ENCODE results near the gene MC1R.
"Not testable (repeated sequence)": the region's sequence is repeated elsewhere in the genome, so short reads cannot be mapped to it uniquely, and the experiment has no call there.

The MC1R gene

DNA sequence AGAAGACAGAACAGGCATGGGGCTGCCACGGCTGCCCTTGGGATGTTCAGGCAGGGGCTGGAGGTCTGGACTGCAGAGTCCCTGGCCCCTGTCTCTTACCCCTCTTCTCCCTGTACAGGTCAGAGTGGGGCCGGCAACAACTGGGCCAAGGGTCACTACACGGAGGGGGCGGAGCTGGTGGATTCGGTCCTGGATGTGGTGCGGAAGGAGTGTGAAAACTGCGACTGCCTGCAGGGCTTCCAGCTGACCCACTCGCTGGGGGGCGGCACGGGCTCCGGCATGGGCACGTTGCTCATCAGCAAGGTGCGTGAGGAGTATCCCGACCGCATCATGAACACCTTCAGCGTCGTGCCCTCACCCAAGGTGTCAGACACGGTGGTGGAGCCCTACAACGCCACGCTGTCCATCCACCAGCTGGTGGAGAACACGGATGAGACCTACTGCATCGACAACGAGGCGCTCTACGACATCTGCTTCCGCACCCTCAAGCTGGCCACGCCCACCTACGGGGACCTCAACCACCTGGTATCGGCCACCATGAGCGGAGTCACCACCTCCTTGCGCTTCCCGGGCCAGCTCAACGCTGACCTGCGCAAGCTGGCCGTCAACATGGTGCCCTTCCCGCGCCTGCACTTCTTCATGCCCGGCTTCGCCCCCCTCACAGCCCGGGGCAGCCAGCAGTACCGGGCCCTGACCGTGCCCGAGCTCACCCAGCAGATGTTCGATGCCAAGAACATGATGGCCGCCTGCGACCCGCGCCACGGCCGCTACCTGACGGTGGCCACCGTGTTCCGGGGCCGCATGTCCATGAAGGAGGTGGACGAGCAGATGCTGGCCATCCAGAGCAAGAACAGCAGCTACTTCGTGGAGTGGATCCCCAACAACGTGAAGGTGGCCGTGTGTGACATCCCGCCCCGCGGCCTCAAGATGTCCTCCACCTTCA, 16.2 kb downstream of the MC1R start:
- no peak for DNase-seq (ENCODE audit: low read depth in 2 of 2)

DNA sequence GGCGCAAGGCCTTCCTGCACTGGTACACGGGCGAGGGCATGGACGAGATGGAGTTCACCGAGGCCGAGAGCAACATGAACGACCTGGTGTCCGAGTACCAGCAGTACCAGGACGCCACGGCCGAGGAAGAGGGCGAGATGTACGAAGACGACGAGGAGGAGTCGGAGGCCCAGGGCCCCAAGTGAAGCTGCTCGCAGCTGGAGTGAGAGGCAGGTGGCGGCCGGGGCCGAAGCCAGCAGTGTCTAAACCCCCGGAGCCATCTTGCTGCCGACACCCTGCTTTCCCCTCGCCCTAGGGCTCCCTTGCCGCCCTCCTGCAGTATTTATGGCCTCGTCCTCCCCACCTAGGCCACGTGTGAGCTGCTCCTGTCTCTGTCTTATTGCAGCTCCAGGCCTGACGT, 17.0 kb downstream of the MC1R start:
- not testable (repeated sequence) for DNase-seq (ENCODE audit: low read depth in 2 of 2)

DNA sequence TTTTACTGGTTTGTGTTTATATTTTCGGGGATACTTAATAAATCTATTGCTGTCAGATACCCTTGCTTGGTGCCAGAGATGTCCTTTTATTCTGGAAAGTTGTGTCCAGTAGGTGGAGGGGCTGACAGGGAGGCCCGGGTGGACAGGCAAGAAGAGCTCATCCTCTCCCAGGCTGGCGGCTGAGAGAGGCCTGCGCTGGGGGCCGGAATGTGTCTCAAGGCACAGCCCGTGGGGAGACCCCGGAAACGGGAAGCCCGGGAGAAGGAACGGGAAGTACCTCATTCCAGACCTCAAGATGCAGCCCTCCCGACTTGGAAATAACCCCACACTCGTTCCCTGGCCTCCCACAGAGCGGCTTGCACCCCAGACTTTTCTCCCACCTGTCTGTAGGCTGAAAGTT, 17.4 kb downstream of the MC1R start:
- no peak for DNase-seq (ENCODE audit: low read depth in 2 of 2)

DNA sequence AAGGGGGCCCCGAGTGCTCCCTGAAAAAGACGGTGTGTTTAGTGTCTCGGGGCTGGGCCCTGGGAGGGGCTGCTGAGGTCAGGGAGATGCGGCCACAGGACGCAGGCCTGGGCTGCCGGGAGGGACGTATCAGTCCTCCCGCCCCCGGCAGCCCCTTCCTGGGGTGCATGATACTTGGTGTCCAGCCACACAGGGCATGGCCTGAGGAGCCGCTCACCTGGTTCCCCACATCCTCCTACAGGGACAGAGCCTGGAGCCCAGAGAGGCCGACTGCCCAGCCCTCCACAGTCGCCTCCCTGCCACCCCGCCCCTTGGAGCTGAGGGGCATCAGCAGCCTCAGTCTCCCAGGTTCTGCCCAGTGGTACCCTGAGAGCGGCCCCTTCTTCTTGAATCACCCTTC, 17.8 kb downstream of the MC1R start:
- no peak for DNase-seq (ENCODE audit: low read depth in 2 of 2)

DNA sequence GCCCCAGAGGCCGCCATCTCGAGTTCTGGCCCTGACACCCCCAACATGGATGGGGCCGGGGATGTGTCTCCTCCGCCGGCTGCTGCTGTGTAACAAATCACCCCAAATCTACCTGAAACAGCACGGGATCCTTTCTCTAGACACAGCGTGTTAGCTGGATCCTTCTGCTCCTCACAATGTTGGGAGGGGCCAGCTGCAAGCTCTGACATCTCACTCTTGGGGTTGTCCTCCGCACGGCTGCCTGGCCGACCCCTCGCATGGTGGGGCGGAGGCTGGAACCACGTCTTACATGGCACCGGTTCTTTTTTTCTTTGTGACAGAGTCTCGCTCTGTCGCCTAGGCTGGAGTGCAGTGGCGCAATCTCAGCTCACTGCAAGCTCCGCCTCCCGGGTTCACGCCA, 18.3 kb downstream of the MC1R start:
- DNase-seq (ENCODE audit: low read depth in 2 of 2), result no peak

DNA sequence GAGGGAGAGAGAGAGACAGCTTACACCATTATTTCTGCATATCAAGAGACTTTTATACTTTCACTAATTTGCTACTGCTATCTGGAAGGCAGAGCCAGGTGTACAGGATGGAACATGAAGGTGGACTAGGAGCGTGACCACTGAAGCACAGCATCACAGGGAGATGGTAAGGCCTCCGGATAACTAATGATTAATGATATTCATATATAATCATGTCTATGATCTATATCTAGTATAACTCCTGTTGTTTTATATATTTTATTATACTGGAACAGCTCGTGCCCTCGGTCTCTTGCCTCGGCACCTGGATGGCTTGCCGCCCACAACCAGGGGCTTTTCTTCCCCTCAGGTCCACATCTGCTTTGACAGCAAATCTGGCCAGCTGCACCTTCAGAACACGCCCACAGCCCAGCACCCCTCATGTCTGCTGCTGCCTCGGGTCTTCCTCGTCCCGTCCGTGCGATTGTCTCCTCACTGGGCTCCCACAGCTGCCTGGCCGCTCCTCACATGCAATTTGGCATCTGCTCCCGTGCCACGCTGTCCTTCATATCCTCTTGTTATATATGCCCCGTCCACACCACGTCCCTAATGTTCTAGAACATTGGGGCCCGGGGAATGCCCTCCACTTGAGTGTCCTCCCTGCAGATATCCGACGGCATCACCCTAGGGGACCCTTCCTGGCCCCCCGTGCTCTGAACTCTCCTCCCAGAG, 19.7 kb downstream of the MC1R start:
- no peak for DNase-seq (ENCODE audit: low read depth in 2 of 2)

DNA sequence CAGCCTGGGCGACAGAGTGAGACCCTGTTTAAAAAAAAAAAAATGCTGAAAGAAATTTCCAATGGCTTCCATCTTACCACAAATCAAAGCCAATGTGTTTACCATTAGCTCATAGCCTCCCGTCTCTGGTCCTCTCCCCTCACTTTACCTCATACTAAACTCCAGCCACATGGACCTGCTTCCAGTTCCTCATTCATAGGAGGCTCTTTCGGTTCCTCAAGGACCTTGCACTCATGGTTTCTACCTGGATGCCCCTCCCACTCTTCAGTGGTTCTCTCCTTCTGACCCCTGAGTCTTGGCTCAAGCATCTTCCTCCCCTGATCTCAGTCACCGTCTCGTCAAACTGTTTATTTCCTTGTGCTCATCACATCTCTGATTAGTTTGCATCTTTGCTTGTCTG, 26.1 kb downstream of the MC1R start:
- no peak for DNase-seq (ENCODE audit: low read depth in 2 of 2)

DNA sequence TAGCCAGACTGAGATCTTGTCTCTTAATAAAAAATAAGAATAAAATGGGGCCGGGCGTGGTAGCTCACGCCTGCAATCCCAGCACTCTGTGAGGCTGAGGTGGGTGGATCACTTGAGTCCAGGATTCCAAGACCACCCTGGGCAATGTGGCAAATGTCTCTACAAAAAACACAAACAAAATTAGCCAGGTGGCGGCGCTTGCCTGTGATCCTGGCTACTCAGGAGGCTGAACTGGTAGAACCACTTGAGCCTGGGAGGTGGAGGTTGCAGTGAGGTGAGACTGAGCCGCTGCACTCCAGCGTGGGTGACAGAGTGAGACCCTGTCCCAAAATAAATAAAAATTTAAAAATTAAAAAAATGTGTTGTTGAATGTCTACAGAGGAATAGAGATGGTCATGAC, 27.0 kb downstream of the MC1R start:
- DNase-seq (ENCODE audit: low read depth in 2 of 2), result no peak

DNA sequence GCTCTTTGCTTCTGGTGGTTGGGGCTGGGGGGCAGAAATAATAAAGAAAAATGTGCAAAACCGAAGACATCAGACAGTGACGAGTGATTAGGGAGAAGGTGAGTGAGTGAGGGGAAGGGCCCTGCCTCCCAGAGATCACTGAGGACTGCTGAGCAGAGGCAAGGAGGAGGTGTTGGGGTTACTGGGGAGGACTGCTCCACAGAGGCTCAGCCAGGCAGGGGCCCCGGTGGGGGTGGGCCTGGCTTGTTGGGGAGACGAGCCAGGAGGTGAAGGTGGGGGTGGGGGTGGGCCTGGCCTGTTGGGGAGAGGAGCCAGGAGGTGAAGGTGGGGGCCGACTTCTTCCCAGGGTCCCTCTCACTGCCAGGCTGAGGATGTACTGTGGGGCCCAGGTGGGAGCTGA, 27.9 kb downstream of the MC1R start:
- no peak for DNase-seq (ENCODE audit: low read depth in 2 of 2)

DNA sequence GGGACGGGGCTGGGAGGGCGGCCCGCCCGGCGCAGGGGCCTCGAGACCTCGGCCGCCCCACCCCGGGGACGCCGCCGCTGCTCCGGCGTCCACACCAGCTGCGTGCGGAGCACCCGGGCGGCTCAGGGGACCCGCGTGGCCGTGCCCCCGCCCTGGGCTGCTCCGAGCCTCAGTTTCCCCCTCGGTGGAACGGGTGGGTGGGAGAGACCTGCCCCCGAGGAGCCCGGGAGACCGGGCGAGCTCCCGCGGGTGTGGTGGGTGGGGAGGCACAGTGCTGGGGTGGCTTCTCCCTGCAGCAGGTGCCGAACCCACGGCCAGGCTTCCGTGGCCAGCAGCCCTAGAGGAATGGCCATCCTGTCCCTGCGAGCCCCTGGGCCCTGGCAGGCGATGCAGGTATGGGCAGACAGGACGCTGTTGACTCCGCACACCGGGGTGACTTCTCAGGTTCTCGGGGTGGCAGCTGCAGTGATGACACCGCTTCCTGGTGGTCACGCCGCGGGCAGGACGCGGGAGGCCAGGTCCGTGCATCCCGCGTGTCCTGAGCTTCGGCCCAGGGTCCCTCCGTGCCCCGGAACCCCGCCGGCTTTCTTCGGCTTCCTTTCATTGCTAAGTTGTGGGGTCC, 30.6 kb downstream of the MC1R start:
- DNase-seq (ENCODE audit: low read depth in 2 of 2), result no peak

DNA sequence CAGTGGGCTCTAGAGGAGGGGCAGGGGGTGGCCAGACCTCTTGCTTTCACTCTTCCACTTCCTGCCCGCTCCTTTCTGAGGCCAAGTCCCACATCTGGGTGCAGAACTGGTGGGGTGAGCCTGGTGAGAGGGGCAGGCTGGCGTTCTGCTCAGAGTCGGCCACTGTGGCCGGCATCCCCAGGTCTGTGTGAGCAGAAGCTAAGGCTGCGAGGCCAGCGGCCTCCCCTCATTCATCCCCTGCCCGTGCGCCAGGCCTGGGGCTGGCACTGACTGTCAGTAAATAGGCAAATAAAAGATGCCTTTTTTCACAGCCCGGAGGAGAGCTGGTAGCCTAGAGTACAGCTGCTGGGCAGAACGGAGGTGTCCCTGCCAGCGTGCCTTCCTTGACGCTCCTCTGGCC, 31.1 kb downstream of the MC1R start:
- DNase-seq (ENCODE audit: low read depth in 2 of 2), result no peak

DNA sequence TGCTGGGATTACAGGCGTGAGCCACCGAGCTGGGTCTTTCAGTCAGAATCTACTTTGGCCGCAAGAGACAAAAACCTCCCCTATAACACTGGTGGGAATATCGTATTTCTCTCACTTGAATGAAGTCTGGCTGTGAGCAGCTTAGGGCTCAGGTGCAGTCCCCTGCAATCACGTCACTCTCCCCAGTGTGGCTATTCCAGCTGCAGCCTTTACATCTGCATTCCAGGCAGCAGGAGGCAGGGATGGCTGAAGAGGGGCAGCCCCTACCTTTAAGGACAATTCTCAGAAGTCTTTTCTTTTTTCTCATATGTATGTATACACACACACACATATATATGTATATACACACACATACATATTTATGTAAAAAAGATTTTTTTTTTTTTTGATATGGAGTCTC, 32.8 kb downstream of the MC1R start:
- DNase-seq (ENCODE audit: low read depth in 2 of 2), result no peak

DNA sequence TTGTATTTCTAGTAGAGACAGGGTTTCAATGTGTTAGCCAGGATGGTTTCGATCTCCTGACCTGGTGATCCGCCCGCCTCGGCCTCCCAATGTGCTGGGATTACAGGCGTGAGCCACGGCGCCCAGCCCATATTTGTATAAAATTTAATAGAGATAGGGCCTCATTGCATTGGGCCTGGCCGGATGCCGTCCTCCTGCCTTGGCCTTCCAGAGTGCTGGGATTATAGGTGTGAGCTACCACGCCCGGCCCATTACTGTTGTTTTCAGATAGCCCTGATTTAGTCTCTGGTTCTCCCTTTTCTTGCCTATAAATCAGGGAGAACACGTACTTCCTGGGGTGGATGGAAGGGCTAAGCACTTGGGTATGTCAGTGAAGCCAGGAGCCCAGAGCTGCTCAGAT, 33.4 kb downstream of the MC1R start:
- no peak for DNase-seq (ENCODE audit: low read depth in 2 of 2)

DNA sequence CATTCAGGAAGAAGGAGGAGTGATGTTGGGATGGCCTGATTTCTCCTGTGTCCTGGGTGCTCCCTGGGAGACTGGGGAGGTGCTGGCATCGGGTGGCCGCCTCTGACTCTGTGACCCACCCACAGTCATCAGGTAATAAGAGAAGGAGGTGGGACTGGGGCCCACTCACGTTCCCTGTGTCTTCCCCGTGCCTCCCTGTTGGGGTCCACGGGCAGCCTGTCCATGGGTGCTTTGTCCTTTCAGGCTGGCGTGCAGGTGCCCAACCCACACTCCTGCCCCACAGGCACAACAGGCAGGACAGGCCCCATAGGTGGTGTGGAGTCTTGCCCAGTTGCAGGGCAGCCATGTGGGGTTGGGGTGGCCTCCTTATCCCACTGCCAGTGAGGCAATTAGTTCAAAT, 33.9 kb downstream of the MC1R start:
- DNase-seq (ENCODE audit: low read depth in 2 of 2), result no peak

DNA sequence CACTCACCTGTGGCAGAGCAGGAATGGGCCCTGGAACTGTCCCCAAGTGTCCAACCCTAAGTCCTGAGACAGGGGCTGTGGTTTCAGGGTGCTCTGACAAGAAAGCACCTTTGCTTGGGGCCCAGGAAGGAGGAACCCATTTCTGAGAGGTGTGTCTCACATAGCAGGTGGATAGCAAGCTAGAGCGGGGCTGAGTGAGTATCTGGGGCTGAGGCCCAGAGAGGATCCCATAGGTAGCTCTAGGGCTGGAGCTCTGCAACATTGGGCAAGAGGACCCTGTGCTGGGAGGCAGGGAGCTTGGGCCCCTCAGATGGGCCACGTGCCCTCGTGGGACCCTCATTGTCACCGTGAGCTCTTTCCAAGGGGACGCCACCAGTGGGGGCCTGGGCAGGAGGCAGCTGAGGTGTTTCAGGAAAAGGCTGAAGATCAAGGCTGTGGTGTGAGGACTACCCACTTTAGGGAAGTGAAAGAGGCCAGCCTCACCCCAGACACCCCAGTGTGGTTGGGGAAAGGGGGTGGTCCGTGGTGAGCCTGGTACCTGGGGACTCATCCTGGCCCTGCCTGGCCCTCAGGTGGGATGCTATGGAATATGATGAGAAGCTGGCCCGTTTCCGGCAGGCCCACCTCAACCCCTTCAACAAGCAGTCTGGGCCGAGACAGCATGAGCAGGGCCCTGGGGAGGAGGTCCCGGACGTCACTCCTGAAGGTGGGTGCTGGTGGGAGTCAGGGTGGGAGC, 35.2 kb downstream of the MC1R start:
- DNase-seq (ENCODE audit: low read depth in 2 of 2), result no peak

DNA sequence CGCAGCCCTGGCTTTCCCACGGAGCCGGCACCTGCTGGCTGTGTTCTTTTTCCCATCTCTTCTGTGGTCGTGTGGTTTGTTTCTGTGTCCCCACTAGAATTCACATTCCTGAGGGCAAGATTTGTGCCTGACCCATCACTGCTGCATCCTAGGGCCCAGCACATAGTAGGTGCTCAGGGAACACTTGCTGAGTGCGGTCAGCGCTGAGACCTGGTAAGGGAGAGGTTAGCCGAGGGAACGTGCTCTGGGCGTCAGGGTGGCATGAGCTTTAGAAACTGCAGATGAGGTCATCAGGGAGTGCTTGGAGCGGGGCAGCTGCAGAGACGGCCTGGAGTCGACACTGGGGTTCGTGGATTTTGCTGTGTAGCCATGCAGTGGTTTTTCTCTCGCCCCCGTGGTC, 35.8 kb downstream of the MC1R start:
- DNase-seq (ENCODE audit: low read depth in 2 of 2), result no peak

DNA sequence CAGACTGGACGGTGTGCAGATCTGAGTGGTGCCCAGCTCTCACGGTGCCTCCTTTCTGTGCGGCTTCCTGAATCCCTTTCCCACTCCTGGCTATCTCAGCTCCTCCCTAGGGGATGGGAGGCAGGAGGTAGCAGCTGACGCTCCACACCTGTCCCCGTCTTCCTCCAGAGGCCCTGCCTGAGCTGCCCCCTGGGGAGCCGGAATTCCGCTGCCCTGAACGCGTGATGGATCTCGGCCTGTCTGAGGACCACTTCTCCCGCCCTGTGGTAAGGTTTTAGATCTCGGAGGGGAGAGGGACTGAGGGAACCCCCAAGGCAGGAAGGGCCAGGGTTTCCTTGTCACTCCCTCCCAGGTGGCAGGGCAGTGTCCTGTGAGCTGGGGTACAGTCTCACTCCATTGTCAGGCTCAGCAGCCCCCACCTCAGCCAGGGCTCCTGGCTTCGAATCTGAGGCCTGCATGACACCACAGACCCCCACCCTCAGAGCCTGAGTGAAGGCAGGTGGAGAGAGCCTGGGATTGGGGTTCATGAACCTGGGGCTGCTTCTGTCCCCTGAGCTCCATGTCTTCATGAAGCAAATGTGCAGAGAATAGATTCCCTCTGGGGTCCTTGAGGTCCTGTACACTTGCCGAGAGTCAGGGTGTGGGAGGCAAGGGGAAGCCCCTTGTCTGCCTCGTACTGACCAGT, 36.5 kb downstream of the MC1R start:
- no peak for DNase-seq (ENCODE audit: low read depth in 2 of 2)

DNA sequence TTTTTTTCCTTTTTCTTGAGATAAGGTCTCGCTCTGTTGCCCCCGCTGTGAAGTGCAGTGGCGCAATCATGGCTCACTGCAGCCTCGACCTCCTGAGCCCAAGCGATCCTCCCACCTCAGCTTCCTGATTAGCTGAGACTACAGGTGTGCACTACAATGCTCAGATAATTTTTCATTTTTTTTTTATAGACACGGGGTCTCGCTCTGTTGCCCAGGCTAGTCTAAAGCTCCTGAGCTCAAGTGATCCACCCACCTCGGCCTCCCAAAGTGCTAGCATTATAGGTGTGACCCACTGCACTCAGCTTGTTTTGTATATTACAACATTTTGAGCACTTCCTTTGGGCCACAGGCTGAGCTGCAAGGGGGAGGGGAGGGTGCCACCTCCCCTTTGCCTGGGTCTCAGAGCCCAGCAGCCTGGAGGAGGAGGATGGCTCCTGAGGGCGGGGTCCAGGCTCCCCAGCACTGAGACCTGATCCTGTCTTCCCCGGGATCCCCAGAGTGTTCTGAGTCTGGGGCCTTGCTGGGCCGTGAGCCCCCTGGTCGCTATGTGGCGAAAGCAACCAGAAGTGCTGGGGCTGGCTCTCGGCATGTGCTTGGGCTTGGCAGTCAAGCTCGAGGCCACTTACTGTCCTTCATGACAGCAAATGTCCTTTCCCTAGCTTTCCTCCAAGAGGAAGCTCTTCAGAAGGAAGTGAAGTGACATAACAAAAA, 38.0 kb downstream of the MC1R start:
- no peak for DNase-seq (ENCODE audit: low read depth in 2 of 2)

DNA sequence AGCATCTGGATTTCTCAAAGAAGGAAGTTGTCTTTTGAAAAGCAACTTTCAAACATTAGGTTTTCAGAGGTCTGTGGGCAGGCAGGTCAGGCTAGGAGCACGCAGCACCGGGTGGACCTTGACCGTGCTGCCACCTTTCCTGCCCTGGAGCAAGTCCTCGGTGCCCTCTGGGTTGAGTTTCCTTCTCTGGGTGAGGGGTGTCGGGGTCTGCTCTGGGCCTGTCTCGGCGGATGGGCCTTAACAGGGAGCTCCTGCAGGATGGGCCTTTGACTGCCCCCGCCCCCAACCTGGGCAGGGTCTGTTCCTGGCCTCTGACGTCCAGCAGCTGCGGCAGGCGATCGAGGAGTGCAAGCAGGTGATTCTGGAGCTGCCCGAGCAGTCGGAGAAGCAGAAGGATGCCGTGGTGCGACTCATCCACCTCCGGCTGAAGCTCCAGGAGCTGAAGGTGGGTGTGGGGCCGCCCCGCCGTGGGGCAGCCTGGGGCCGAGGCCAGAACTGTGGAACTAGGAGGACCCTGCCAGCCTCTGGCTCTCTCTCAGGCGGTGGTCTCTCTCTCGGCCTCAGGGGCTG, 38.6 kb downstream of the MC1R start:
- no peak for DNase-seq (ENCODE audit: low read depth in 2 of 2)

DNA sequence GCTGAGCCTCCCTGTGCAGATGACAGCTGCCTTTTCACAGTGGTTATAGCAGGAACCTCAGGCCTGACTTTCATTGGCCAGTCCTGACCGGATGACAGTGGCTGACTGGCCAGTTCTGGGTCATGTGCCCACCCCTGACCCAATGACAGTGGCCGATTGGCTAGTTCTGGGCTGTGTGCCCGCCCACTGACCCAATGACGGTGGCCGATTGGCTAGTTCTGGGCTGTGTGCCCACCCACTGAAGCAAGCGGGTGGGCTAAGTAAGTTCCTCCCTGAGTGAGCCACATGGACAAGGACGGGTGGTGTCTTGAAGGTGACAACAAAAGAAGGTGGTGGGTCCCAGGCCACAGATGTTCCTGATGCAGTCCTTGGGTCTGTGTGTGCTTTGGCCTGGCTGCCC, 39.4 kb downstream of the MC1R start:
- DNase-seq (ENCODE audit: low read depth in 2 of 2), result no peak

DNA sequence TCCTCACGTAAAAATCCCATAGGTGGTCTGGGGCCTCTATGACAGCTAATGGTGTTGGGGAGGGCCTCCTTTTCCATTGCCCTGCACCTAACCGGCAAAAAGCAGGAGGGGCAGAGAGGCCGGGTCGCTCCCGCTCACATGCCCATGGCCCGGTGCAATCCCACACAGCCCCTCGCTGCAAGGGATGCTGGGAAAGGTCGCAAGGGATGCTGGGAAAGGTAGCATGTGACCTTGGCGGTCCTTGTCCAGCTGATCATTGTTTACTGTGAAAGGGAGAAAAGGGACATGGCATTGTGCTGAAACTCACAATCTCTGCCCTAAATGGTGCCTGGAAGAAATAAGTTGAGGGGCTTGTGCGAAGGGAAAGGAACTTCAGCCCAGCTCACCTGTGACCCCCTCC, 39.9 kb downstream of the MC1R start:
- DNase-seq (ENCODE audit: low read depth in 2 of 2), result no peak

All from stimulated activated CD8-positive, alpha-beta memory T cell treated with anti-CD3 and anti-CD28 coated beads, Interleukin-15, amount 100 ng/mL, for 48 hours (primary cell).